DMS79 (cell line): Measurements from ENCODE around the gene DNAJC11.
"Not testable (repeated sequence)": the region's sequence is repeated elsewhere in the genome, so short reads cannot be mapped to it uniquely, and the experiment has no call there.

Experiments used
- DNase-seq: peaks from one replicate; lab custom pipeline; 2025; lab: John Stamatoyannopoulos, UW

DNAJC11 gene

GRCh38 chr1:6695868-6696267 lies 5.7 kb downstream of the DNAJC11 start:
- DNase-seq, result no peak

- DNase-seq, result no peak
These were observed 7.4 kb downstream of the DNAJC11 start for GRCh38 chr1:6694121-6694713.

DNA sequence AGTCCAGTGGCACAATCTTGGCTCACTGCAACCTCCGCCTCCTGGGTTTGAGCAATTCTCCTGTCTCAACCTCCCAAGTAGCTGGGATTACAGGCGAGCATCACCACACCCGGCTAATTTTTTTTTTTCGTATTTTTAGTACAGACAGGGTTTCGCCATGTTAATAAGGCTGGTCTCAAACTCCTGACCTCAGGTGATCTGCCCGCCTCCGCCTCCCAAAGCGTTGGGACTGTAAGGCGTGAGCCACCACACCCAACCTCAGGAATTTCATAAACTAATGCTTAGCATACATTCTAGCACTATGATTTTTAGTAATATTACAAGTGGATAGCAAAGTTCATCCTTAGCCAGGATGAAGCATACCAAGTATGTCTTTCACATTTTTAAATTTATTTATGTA lies 8.7 kb downstream of the DNAJC11 start:
- no peak for DNase-seq

- no peak for DNase-seq
These were observed 10.1 kb downstream of the DNAJC11 start for GRCh38 chr1:6691507-6691906.

GRCh38 chr1:6690186-6690585 lies 11.4 kb downstream of the DNAJC11 start:
- DNase-seq, result no peak

DNA sequence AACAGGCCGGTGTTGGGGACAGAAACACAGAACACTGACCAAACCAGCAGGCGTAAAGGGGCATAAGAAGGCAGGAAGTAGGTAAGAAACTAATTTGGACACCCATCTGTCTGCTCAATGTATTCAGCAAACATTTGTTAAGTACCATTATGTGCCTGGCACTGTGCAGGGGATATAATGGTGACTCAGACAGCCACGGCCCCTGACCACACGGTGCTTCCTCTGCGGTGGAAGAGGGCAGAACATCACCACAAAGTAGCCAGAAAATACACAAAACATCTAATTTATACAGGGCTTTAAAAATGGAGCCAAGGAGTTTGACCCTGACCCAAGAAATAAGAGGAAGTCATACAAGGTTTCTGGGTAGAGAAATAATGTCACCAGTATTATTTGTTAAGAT lies 12.9 kb downstream of the DNAJC11 start:
- no peak for DNase-seq

GRCh38 chr1:6688001-6688400 lies 13.6 kb downstream of the DNAJC11 start:
- no peak for DNase-seq

DNA sequence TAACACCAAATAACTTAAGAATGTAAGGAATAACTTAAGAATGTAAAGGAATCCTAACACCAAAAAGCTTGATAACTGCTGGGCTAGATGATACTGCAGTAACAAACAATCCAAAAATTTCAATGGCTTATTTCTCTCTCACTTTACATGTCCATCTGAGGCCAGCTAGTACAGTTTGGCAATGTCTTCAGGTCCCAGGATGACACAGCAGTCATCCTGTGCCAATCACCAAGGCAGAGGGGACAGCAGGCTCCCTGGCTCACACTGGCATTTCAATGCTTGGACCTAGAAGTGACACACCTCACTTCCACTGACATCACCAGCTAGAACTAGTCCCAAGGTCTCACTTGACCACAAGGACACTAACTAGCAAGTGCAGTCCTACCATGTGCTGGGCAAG lies 15.3 kb downstream of the DNAJC11 start:
- no peak for DNase-seq

- DNase-seq, result no peak
These were observed 16.2 kb downstream of the DNAJC11 start for GRCh38 chr1:6685381-6685780.

DNA sequence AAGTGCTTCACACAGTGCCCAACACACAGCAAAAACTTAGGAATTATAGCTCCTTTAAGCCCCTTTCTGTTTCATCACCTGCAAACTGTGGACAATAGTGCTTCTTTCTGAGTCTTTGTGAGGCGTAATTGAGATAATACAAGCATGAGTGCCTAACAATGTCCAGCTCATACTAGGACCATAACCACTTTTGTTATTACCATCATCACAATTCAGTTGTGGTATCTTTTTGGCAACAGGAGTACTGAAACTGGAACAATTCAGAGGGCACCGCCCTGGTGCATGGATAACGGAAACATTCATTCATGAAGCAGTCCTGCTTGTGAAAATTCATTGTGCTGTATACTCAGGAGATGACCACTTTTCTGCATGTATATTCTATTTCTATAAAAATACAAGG lies 18.2 kb downstream of the DNAJC11 start:
- no peak for DNase-seq

DNA sequence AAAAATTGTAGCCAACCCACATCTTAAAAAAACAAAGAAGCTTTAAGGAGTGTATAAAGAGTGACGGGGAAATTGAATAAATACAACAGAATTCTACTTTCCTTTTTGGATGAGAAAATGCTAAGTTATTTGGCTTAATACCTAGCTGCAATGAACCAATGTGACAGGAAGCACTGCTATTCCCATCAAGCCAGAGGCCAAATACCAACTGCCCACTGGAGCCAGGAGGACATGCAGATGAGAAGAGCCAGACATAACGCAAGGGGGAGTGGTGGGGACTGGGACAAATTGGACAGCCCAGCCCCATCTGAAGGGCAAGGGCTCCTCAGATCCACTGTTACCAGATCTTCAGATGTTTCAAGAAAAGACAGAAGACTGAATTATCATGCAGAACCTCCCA lies 25.7 kb downstream of the DNAJC11 start:
- DNase-seq, result no peak

DNA sequence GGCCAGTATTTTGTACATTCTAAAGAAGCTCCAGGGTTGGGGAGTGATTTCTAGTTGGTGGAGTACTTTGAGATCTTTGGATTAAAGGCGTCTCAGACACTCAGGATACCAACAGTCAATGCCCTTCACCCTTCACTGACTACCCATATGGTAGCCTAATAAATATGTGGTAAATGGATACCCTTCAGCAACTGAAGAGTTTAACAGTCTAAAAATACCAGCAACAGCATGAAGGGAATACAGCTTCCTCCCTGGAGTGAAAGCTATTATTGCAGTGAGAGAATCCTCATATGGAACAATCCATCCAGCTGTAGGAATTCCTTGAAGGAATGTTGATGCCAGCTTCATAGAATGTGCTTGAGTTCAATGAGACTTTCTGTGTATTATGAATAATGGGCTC lies 26.8 kb downstream of the DNAJC11 start:
- DNase-seq, result no peak

DNA sequence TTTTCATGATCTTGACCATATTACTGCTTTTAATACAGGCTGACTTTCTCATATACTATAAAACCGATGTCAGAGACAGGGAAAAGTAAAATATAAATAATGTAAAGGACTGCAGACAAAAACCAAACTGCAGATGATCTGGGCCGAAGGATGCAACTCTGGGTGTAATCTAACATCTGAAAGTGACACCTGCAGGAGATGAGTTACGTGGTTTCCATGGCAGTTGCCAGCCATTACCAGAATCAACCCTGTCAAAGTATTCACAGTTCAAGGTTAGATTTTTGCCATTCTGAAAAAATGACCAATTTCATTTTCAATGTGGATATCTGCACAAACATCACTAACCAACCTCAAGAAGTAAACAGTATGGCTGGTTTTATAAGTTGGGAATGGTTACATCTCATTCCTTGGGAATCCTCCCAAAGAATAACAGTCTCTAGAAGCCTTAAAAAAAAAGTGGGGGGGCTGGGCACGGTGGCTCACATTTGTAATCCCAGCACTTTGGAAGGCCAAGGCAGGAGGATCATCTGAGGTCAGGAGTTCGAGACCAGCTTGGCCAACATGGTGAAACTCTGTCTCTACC lies 27.7 kb downstream of the DNAJC11 start:
- no peak for DNase-seq

- DNase-seq, result no peak
These were observed 29.1 kb downstream of the DNAJC11 start for GRCh38 chr1:6672558-6672957.

GRCh38 chr1:6668503-6668902 lies 33.1 kb downstream of the DNAJC11 start:
- no peak for DNase-seq

- no peak for DNase-seq
These were observed 34.5 kb downstream of the DNAJC11 start for GRCh38 chr1:6667139-6667538.

DNA sequence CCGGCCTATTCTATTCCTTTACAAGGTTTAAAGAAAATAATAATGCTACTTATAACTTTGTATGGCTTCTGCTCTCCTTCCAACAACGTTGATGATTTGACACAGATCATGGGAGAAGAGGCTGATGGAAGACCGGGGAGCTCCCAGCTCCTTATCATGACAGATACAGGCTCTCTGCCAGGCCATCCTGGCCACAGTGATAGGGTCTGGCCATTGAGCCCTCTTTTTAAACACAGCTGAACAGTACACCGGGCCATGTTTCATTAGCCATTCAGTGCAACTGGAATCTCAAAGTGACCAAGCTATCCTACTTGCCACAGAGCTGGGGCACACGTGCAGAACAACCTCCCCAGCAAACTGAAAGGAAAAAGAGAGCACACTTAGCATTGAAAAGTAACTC lies 34.9 kb downstream of the DNAJC11 start:
- no peak for DNase-seq

GRCh38 chr1:6662468-6662867 lies 39.1 kb downstream of the DNAJC11 start:
- not testable (repeated sequence) for DNase-seq

GRCh38 chr1:6660415-6661049 lies 41.1 kb downstream of the DNAJC11 start:
- DNase-seq, result no peak

DNA sequence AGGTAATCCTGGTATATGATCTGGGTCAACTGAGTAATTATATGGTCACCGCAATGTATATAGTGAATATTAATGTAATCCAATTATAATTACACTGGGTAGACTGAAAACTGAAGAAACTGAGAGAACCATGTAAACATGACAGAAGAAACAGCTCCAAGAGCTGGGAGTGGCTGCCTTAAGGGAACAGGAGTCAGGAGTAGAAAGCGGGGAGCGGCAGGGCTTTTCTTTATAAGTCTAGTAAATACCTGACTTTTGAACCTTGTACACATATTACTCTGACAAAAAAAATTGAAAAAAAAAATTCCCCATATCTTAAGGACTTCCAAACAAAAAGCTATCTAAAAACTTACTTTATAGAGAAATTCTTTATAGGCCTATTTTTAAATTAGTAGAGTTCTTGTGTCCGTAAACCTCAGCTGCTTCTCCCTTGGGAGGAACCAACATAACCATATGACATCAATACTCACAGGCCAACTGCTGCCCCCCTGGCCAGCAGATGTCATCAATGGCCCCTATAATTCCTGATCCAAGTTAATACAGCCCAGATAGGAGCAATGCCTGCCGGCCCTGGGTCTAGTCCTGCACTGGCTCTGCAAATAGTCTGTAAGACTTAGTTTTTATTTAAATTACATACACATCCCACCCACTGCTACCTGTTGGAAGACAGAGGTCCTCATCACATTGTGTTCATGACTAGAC lies 43.1 kb downstream of the DNAJC11 start:
- DNase-seq, result no peak

DNA sequence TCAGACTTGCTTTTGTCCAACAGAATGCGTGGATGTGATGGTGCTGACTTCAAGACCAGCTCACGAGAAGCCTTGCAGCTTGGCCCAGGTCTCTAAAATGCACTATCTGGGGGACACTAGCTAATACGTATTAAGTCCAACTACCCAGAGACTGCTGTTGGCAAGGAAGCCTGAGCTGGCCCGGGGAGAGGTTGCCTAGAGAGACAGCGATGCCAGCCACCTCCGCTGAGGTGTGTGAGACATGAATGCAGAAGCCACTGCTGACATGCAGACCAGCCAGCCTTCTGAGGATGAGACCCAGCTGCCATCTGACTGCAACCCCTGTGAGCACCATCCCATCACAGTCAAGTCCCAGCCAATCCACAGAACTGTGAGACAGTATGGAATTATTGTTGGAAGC lies 44.5 kb downstream of the DNAJC11 start:
- no peak for DNase-seq

DNA sequence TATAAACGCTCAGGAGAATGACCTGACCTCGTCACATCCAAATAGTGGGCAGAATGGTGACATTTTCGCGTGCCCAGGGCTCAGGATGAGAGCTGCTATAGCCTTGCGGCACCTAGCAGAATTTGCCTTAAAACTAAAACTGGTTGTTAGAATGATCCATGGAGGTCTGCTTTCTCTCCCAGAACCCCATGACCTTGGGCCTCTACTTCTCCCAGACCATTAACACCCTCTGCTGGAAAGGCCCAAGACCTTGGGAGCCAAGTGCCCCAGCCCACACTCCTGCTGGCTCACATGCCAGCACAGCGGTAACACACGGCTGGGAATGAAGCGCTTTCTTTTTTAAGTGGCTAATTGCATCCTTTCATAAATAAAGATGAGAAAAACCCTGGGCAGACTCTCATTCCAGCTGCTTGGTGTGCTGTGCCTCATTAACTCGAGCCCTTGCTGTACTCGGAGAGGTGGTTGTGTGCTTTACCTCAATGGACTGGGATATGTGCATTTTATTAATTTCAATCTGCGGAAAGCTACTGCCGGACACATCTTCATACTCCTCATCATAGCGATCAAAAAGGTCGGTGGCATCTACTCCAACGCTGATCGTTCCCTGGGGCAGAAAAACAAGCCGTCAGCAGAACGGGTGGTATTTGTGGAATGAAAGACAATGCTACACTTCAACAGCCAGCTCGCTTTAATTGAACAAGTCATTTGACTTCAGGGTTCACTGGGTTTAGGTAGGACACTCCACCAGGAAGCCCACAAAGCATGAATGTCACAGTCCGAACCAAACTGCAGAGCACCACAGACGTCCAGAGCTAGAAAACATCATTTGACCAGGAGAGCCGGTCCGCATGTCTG lies 48.0 kb downstream of the DNAJC11 start:
- peak; percentile 74 for DNase-seq
